ENCODE measurements around the gene HMX1.

HMX1 gene

GRCh38 chr4:8908206-8908893 is 36.7 kb upstream of the HMX1 start:
- H3K9me3 ChIP-seq (ENCODE audit: control insufficient read depth, insufficient read depth, low read length) = no peaks in the 10 kb centered on the region
- H3K27me3 ChIP-seq (ENCODE audit: control insufficient read depth, insufficient read depth, low read length) = no peaks in the 10 kb centered on the region
- H3K36me3 ChIP-seq (ENCODE audit: control insufficient read depth, insufficient read depth, low read length) = no peaks in the 10 kb centered on the region
- no peak overlapping the region for H3K27ac ChIP-seq (ENCODE audit: low read length)
- no peak overlapping the region for H3K4me3 ChIP-seq (ENCODE audit: low read length)
- H3K4me1 ChIP-seq (ENCODE audit: control insufficient read depth, insufficient read depth, low read length) = no peaks in the 10 kb centered on the region; the same call in 1 of the 2 replicates
- DNase-seq (ENCODE audit: low read depth, low spot score) = no peak
- WGBS (ENCODE audit: insufficient coverage, insufficient read length) = no CpG with 5 or more reads among the region's 34 CpGs

- Histone ChIP-seq H3K9me3 (ENCODE audit: control insufficient read depth, insufficient read depth, low read length) (no peaks in the 10 kb centered on the region), H3K27ac (ENCODE audit: low read length) (no peak overlapping the region), H3K36me3 (ENCODE audit: control insufficient read depth, insufficient read depth, low read length) (no peaks in the 10 kb centered on the region), H3K4me1 (ENCODE audit: control insufficient read depth, insufficient read depth, low read length) (no peaks in the 10 kb centered on the region; the same call in 1 of the 2 replicates), H3K27me3 (ENCODE audit: control insufficient read depth, insufficient read depth, low read length) (no peaks in the 10 kb centered on the region), H3K4me3 (ENCODE audit: low read length) (no peak overlapping the region)
- no peak for DNase-seq (ENCODE audit: low read depth, low spot score)
- WGBS (ENCODE audit: insufficient coverage, insufficient read length) = no CpG with 5 or more reads among the region's 14 CpGs
These were observed 36.1 kb upstream of the HMX1 start for GRCh38 chr4:8907596-8908205.

- Histone ChIP-seq H3K27ac (ENCODE audit: low read length) (no peak overlapping the region), H3K27me3 (ENCODE audit: control insufficient read depth, insufficient read depth, low read length) (no peaks in the 10 kb centered on the region), H3K36me3 (ENCODE audit: control insufficient read depth, insufficient read depth, low read length) (no peaks in the 10 kb centered on the region), H3K9me3 (ENCODE audit: control insufficient read depth, insufficient read depth, low read length) (no peaks in the 10 kb centered on the region), H3K4me3 (ENCODE audit: low read length) (no peak overlapping the region), H3K4me1 (ENCODE audit: control insufficient read depth, insufficient read depth, low read length) (no peaks in the 10 kb centered on the region; the same call in 1 of the 2 replicates)
- no CpG with 5 or more reads among the region's 22 CpGs for WGBS (ENCODE audit: insufficient coverage, insufficient read length)
- no peak for DNase-seq (ENCODE audit: low read depth, low spot score)
These were observed 35.5 kb upstream of the HMX1 start for GRCh38 chr4:8906991-8907595.

GRCh38 chr4:8906668-8906970 is 35.0 kb upstream of the HMX1 start:
- DNase-seq (ENCODE audit: low read depth, low spot score) = no peak
- H3K9me3 ChIP-seq (ENCODE audit: control insufficient read depth, insufficient read depth, low read length) = no peaks in the 10 kb centered on the region
- H3K4me1 ChIP-seq (ENCODE audit: control insufficient read depth, insufficient read depth, low read length) = no peaks in the 10 kb centered on the region; the same call in 1 of the 2 replicates
- WGBS (ENCODE audit: insufficient coverage, insufficient read length) = no CpG with 5 or more reads among the region's 8 CpGs
- no peak overlapping the region for H3K4me3 ChIP-seq (ENCODE audit: low read length)
- no peaks in the 10 kb centered on the region for H3K36me3 ChIP-seq (ENCODE audit: control insufficient read depth, insufficient read depth, low read length)
- no peaks in the 10 kb centered on the region for H3K27me3 ChIP-seq (ENCODE audit: control insufficient read depth, insufficient read depth, low read length)
- no peak overlapping the region for H3K27ac ChIP-seq (ENCODE audit: low read length)

GRCh38 chr4:8905773-8906667 is 34.4 kb upstream of the HMX1 start:
- no peaks in the 10 kb centered on the region for H3K27me3 ChIP-seq (ENCODE audit: control insufficient read depth, insufficient read depth, low read length)
- no peaks in the 10 kb centered on the region; the same call in 1 of the 2 replicates for H3K4me1 ChIP-seq (ENCODE audit: control insufficient read depth, insufficient read depth, low read length)
- H3K9me3 ChIP-seq (ENCODE audit: control insufficient read depth, insufficient read depth, low read length) = no peaks in the 10 kb centered on the region
- no peaks in the 10 kb centered on the region for H3K36me3 ChIP-seq (ENCODE audit: control insufficient read depth, insufficient read depth, low read length)
- no peak overlapping the region for H3K27ac ChIP-seq (ENCODE audit: low read length)
- no peak overlapping the region for H3K4me3 ChIP-seq (ENCODE audit: low read length)
- WGBS (ENCODE audit: insufficient coverage, insufficient read length) = no CpG with 5 or more reads among the region's 33 CpGs
- no peak for DNase-seq (ENCODE audit: low read depth, low spot score)

GRCh38 chr4:8905226-8905772 is 33.7 kb upstream of the HMX1 start:
- no peak overlapping the region for H3K4me3 ChIP-seq (ENCODE audit: low read length)
- H3K4me1 ChIP-seq (ENCODE audit: control insufficient read depth, insufficient read depth, low read length) = no peaks in the 10 kb centered on the region; the same call in 1 of the 2 replicates
- no peaks in the 10 kb centered on the region for H3K36me3 ChIP-seq (ENCODE audit: control insufficient read depth, insufficient read depth, low read length)
- no peak overlapping the region for H3K27ac ChIP-seq (ENCODE audit: low read length)
- DNase-seq (ENCODE audit: low read depth, low spot score) = no peak
- H3K9me3 ChIP-seq (ENCODE audit: control insufficient read depth, insufficient read depth, low read length) = no peaks in the 10 kb centered on the region
- H3K27me3 ChIP-seq (ENCODE audit: control insufficient read depth, insufficient read depth, low read length) = no peaks in the 10 kb centered on the region
- no CpG with 5 or more reads among the region's 20 CpGs for whole genome bisulfite sequencing (ENCODE audit: insufficient coverage, insufficient read length)

- no peak for DNase-seq (ENCODE audit: low read depth, low spot score)
- H3K9me3 ChIP-seq (ENCODE audit: control insufficient read depth, insufficient read depth, low read length) = no peaks in the 10 kb centered on the region
- H3K4me1 ChIP-seq (ENCODE audit: control insufficient read depth, insufficient read depth, low read length) = no peaks in the 10 kb centered on the region; the same call in 1 of the 2 replicates
- no peak overlapping the region for H3K27ac ChIP-seq (ENCODE audit: low read length)
- no peaks in the 10 kb centered on the region for H3K27me3 ChIP-seq (ENCODE audit: control insufficient read depth, insufficient read depth, low read length)
- H3K4me3 ChIP-seq (ENCODE audit: low read length) = no peak overlapping the region
- no peaks in the 10 kb centered on the region for H3K36me3 ChIP-seq (ENCODE audit: control insufficient read depth, insufficient read depth, low read length)
- WGBS (ENCODE audit: insufficient coverage, insufficient read length) = no CpG with 5 or more reads among the region's 6 CpGs
These were observed 33.0 kb upstream of the HMX1 start for GRCh38 chr4:8904666-8905065.

GRCh38 chr4:8904041-8904501 is 32.4 kb upstream of the HMX1 start:
- Histone ChIP-seq H3K36me3 (ENCODE audit: control insufficient read depth, insufficient read depth, low read length) (no peaks in the 10 kb centered on the region), H3K4me1 (ENCODE audit: control insufficient read depth, insufficient read depth, low read length) (no peaks in the 10 kb centered on the region; the same call in 1 of the 2 replicates), H3K27ac (ENCODE audit: low read length) (no peak overlapping the region), H3K9me3 (ENCODE audit: control insufficient read depth, insufficient read depth, low read length) (no peaks in the 10 kb centered on the region), H3K27me3 (ENCODE audit: control insufficient read depth, insufficient read depth, low read length) (no peaks in the 10 kb centered on the region), H3K4me3 (ENCODE audit: low read length) (no peak overlapping the region)
- no peak for DNase-seq (ENCODE audit: low read depth, low spot score)
- whole genome bisulfite sequencing (ENCODE audit: insufficient coverage, insufficient read length) = no CpG with 5 or more reads among the region's 9 CpGs

- Histone ChIP-seq H3K27ac (ENCODE audit: low read length) (no peak overlapping the region), H3K4me1 (ENCODE audit: control insufficient read depth, insufficient read depth, low read length) (peaks cover 2% of the 10 kb centered on the region), H3K9me3 (ENCODE audit: control insufficient read depth, insufficient read depth, low read length) (no peaks in the 10 kb centered on the region), H3K4me3 (ENCODE audit: low read length) (no peak overlapping the region), H3K36me3 (ENCODE audit: control insufficient read depth, insufficient read depth, low read length) (no peaks in the 10 kb centered on the region), H3K27me3 (ENCODE audit: control insufficient read depth, insufficient read depth, low read length) (no peaks in the 10 kb centered on the region; the same call in 1 of the 2 replicates)
- DNase-seq (ENCODE audit: low read depth, low spot score) = no peak
- no CpG with 5 or more reads among the region's 6 CpGs for WGBS (ENCODE audit: insufficient coverage, insufficient read length)
These were observed 29.7 kb upstream of the HMX1 start for GRCh38 chr4:8901335-8901734.

- no peak overlapping the region for H3K4me3 ChIP-seq (ENCODE audit: low read length)
- no peaks in the 10 kb centered on the region for H3K9me3 ChIP-seq (ENCODE audit: control insufficient read depth, insufficient read depth, low read length)
- no peak overlapping the region for H3K27ac ChIP-seq (ENCODE audit: low read length)
- H3K27me3 ChIP-seq (ENCODE audit: control insufficient read depth, insufficient read depth, low read length) = peaks cover 4% of the 10 kb centered on the region; the same call in 1 of the 2 replicates
- no CpG with 5 or more reads among the region's 6 CpGs for WGBS (ENCODE audit: insufficient coverage, insufficient read length)
- no peaks in the 10 kb centered on the region for H3K36me3 ChIP-seq (ENCODE audit: control insufficient read depth, insufficient read depth, low read length)
- DNase-seq (ENCODE audit: low read depth, low spot score) = no peak
- H3K4me1 ChIP-seq (ENCODE audit: control insufficient read depth, insufficient read depth, low read length) = peaks cover 2% of the 10 kb centered on the region
These were observed 28.9 kb upstream of the HMX1 start for GRCh38 chr4:8900588-8900987.

All from iPS DF 6.9 (cell line).